Transverse colon (tissue), 4 donors: ENCODE data around the gene B4GALNT3. TPM values are rescaled to one million over a fixed set of nuclear protein-coding genes. Genes with fewer than 3 reads are reported as not detected.

Experiments used
- DNase-seq: peaks from one replicate; pipeline ENCODE4 v3.0.0-alpha.2; 2019
- H3K27ac ChIP-seq, 4 donors: fragments of 200-600 bp; sonication (generic); 2 replicates each; pipeline ENCODE4 v1.5.1; 2016 to 2018; ENCODE audit warnings: inconsistent platforms in 4 of 4
- H3K27me3 ChIP-seq: fragments of 200-600 bp; sonication (generic); 2 replicates; pipeline ENCODE4 v1.5.1; 2017; ENCODE audit warnings: inconsistent platforms
- H3K36me3 ChIP-seq, 4 donors: fragments of 200-600 bp; sonication (generic); 2 replicates each; pipeline ENCODE4 v1.5.1; 2017 to 2019; ENCODE audit warnings: inconsistent platforms in 4 of 4
- H3K4me1 ChIP-seq, 4 donors: fragments of 200-600 bp; sonication (generic); 2 replicates each; pipeline ENCODE4 v1.5.1; 2017 to 2020; ENCODE audit warnings: inconsistent platforms in 4 of 4
- H3K4me3 ChIP-seq, 4 donors: fragments of 200-600 bp; sonication (generic); 1 replicate in 1 of 4; 2 replicates in 3 of 4; pipeline versions ENCODE4 v1.5.1 to v1.6.1; 2017 to 2019; ENCODE audit warnings: inconsistent platforms in 4 of 4
- H3K9me3 ChIP-seq, 2 donors: fragments of 200-600 bp; sonication (generic); 2 replicates each; pipeline ENCODE4 v1.5.1; 2017 to 2019; ENCODE audit warnings: inconsistent platforms in 2 of 2
- CTCF ChIP-seq, 5 experiments: fragments of 200-600 bp in 3 of 5; fragments of 450-650 bp in 2 of 5; sonication (generic) in 3 of 5; IDR thresholded peaks; 1 replicate in 2 of 5; 2 replicates in 3 of 5; pipeline ENCODE4 v1.5.1; 2016 to 2017; ENCODE audit warnings: antibody characterized with exemption in 5 of 5, inconsistent platforms in 3 of 5, mild to moderate bottlenecking in 2 of 5, moderate library complexity in 1 of 5
- EP300 ChIP-seq: sonication (generic); formaldehyde crosslinking; IDR thresholded peaks from one replicate; pipeline ENCODE4 v1.6.1; 2017; ENCODE audit warnings: antibody characterized with exemption, low read depth
- POLR2A ChIP-seq: fragments of 450-650 bp; IDR thresholded peaks from one replicate; pipeline ENCODE4 v1.6.1; 2016; ENCODE audit warnings: antibody characterized with exemption, mild to moderate bottlenecking, moderate library complexity
- POLR2AphosphoS5 ChIP-seq, 3 donors: sonication (generic); formaldehyde crosslinking; IDR thresholded peaks; one replicate each; pipeline ENCODE4 v1.6.1; 2016; ENCODE audit warnings: antibody characterized with exemption in 3 of 3
- WGBS, 2 donors: methylation state at CpG; one replicate each; pipeline ENCODE4 v1.1.5; 2018; ENCODE audit warnings: low coverage in 1 of 2; 5-methylcytosine and 5-hydroxymethylcytosine counted together
- in situ Hi-C, 4 donors: fragments of 200-750 bp; cut with MboI; loops; one replicate each; pipeline versions ENCODE4 v1.15.0 to v1.15.1; 2017; ENCODE audit warnings: low sequenced_read_pairs in 3 of 4, low pct_ligation_motif_present in 1 of 4, low pct_unique_long_range_greater_than_20kb in 1 of 4
- intact Hi-C: fragments of 100-400 bp; cut with DNase I; formaldehyde crosslinking; loops from one replicate; pipeline ENCODE4 v1.15.1; 2023; ENCODE audit warnings: low total_unique reads
- total RNA-seq, 4 donors: library from RNA; depleted of rRNA; stranded (reverse); fragments of >200 nt; gene quantifications; one replicate each; pipeline ENCODE4 v1.1.0, GENCODE V29; 2016

B4GALNT3 gene
- total RNA-seq, 4 donors from 2014 or later: 49.8 to 166 (median 93.4) TPM

- no peak overlapping the region for H3K4me3 ChIP-seq
- peaks cover 0 to 4% (median 0%) of the 10 kb centered on the region in 4 donors for H3K4me1 ChIP-seq
- intact Hi-C loops: no loop called here
- TF ChIP-seq EP300: no peak
- H3K27me3 ChIP-seq: no peaks in the 10 kb centered on the region
- no peaks in the 10 kb centered on the region for H3K36me3 ChIP-seq
- no peak overlapping the region for H3K27ac ChIP-seq
- WGBS, 2 donors: 52 to 80% methylated on average over 11 to 23 of the region's 23 CpGs
- H3K9me3 ChIP-seq: no peaks in the 10 kb centered on the region
- no peak for DNase-seq
- in situ Hi-C loops: loop anchor here in 2 of 4 donors (5.0 to 25.0 kb wide), 4 partner anchors 101 to 384 kb away; partner anchors contain the start of gene RAD52 (in 1 of the 2)
These were observed 93.7 kb downstream of the B4GALNT3 start for GRCh38 chr12:553216-554000.

GRCh38 chr12:554001-554285 is 94.2 kb downstream of the B4GALNT3 start:
- no peak for DNase-seq
- Histone ChIP-seq H3K36me3 (no peaks in the 10 kb centered on the region), H3K4me1 (peaks cover 0 to 4% (median 0%) of the 10 kb centered on the region in 4 donors), H3K27ac (no peak overlapping the region), H3K27me3 (no peaks in the 10 kb centered on the region), H3K4me3 (no peak overlapping the region), H3K9me3 (no peaks in the 10 kb centered on the region)
- in situ Hi-C loops (loop anchor here in 2 of 4 donors (5.0 to 25.0 kb wide), 4 partner anchors 102 to 383 kb away; partner anchors contain the start of gene RAD52 (in 1 of the 2)), intact Hi-C loops (no loop called here)
- no peak for TF ChIP-seq CTCF (IDR thresholded peaks at IDR 0.05)
- no peak for TF ChIP-seq POLR2AphosphoS5 (IDR thresholded peaks at IDR 0.05)
- no peak for TF ChIP-seq POLR2A
- no peak for TF ChIP-seq EP300
- 78 to 96% methylated on average over 2 to 7 of the region's 8 CpGs for WGBS, 2 donors

- Histone ChIP-seq H3K27me3 (no peaks in the 10 kb centered on the region), H3K4me1 (peaks cover 0 to 4% (median 0%) of the 10 kb centered on the region in 4 donors), H3K9me3 (no peaks in the 10 kb centered on the region), H3K36me3 (no peaks in the 10 kb centered on the region), H3K4me3 (no peak overlapping the region), H3K27ac (no peak overlapping the region)
- 94% methylated on average over 20 of the region's 20 CpGs; no CpG with 5 or more reads in 1 of the 2 donors for WGBS, 2 donors
- in situ Hi-C loops (loop anchor here in 1 of 4 donors (25.0 kb wide), 2 partner anchors 256 to 381 kb away; partner anchors contain the start of gene RAD52), intact Hi-C loops (no loop called here)
- no peak for DNase-seq
- no peak for TF ChIP-seq CTCF (IDR thresholded peaks at IDR 0.05)
- TF ChIP-seq POLR2A: no peak
- TF ChIP-seq EP300: no peak
- TF ChIP-seq POLR2AphosphoS5 (IDR thresholded peaks at IDR 0.05): no peak
These were observed 96.8 kb downstream of the B4GALNT3 start for GRCh38 chr12:556498-556897.

- in situ Hi-C loops: loop anchor here in 1 of 4 donors (25.0 kb wide), 2 partner anchors 254 to 379 kb away; partner anchors contain the start of gene RAD52
- 60 to 68% methylated on average over 1 to 4 of the region's 4 CpGs for WGBS, 2 donors
- DNase-seq: no peak
These were observed 98.8 kb downstream of the B4GALNT3 start for GRCh38 chr12:558580-558979.

More at GRCh38 chr12:558580-558979, 98.8 kb downstream of the B4GALNT3 start:
- H3K4me1 ChIP-seq: no peaks in the 10 kb centered on the region
- H3K4me3 ChIP-seq: no peak overlapping the region
- H3K27ac ChIP-seq: no peak overlapping the region
- TF ChIP-seq EP300: no peak
- TF ChIP-seq POLR2A: no peak
- TF ChIP-seq POLR2AphosphoS5 (IDR thresholded peaks at IDR 0.05): no peak
- TF ChIP-seq CTCF (IDR thresholded peaks at IDR 0.05): no peak
- H3K9me3 ChIP-seq: no peaks in the 10 kb centered on the region
- no peaks in the 10 kb centered on the region for H3K27me3 ChIP-seq
- H3K36me3 ChIP-seq: no peaks in the 10 kb centered on the region
- intact Hi-C loops: no loop called here
